GM12873 (cell line): ENCODE data around the gene GLMP.

Experiments used
- TF ChIP-seq, protein P1 (sequence below): IDR thresholded peaks from 2 replicates; pipeline ENCODE4 v1.5.1; 2012; ENCODE audit warnings: low read depth, mild to moderate bottlenecking, moderate library complexity, low read length, control low read depth; ENCODE audit not compliant: insufficient read depth; ENCODE audit errors: missing control alignments

Gene GLMP

DNA sequence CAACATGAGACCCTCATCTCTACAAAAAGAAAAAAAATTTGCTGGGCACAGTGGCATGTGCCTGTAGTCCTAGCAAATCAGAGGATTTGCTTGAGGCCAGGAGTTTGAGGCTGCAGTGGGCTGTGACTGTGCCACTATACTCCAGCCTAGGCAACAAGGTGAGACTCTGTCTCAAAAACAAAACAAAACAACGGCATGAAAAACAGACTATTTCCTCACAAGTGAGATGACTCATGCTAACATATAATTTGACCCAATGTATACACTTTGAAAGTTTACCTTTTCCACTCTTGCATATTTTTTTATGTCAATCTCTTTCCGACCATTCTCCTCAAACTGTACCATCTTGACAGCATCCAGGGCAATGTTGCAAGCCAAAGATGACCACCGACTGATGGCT lies 25.1 kb upstream of the GLMP start:
- TF ChIP-seq, protein P1, sequence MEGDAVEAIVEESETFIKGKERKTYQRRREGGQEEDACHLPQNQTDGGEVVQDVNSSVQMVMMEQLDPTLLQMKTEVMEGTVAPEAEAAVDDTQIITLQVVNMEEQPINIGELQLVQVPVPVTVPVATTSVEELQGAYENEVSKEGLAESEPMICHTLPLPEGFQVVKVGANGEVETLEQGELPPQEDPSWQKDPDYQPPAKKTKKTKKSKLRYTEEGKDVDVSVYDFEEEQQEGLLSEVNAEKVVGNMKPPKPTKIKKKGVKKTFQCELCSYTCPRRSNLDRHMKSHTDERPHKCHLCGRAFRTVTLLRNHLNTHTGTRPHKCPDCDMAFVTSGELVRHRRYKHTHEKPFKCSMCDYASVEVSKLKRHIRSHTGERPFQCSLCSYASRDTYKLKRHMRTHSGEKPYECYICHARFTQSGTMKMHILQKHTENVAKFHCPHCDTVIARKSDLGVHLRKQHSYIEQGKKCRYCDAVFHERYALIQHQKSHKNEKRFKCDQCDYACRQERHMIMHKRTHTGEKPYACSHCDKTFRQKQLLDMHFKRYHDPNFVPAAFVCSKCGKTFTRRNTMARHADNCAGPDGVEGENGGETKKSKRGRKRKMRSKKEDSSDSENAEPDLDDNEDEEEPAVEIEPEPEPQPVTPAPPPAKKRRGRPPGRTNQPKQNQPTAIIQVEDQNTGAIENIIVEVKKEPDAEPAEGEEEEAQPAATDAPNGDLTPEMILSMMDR, result no peak

DNA sequence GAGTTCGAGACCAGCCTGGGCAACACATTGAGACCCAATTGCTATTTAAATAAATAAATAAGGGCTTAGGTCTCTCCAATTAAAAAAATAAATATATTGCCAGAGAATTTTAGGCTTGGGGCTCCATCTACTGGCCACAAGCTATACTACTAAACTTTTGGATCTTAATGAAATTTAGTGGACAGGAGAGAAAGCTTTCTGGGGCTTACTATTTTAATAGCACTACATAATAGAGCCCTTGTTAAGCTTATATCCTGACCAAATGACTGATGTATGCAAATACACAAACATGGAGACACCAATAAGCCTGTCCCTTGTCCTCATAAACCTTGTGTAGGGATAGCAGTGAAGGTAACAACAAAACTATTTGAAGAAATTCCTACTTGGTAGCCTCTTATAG lies 24.2 kb upstream of the GLMP start:
- TF ChIP-seq, protein P1, result peak; percentile 42

DNA sequence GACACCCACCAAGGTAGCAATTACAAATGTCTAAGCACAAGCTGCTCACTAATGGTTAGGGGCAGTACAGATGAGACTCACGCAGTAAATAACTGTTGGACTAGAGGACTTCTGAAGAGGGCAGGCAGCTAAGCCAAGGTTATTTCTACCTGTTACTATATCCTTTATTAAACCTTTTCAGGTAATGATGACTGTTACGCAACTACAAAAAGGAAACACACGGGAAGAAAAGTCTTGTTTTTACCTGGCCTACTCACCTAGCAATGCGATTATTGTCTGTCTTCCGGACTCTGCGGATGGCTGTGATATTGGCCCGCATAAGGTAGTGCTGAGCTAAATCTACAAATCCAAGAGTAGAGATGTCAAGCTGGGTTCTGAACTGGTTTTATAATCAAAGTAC lies 21.4 kb upstream of the GLMP start:
- TF ChIP-seq, protein P1, result no peak

DNA sequence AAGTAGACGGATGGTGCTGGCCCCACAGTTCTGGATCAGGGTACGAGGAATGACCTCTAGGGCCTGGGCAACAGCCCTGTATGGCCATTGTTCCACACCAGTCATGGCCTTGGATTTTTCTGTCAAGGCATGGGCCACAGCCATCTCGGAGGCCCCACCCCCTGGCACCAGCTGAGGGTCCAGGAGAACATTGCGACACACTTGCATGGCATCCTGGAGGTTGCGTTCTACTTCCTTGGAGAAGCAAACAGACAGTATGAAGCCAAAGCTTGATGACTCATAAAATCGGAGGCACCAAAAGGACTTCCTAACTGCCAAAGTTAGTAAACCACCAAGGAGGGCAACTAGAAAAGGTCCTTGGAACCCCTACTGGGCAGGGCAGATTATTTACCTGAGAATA lies 15.5 kb upstream of the GLMP start:
- TF ChIP-seq, protein P1, result no peak

DNA sequence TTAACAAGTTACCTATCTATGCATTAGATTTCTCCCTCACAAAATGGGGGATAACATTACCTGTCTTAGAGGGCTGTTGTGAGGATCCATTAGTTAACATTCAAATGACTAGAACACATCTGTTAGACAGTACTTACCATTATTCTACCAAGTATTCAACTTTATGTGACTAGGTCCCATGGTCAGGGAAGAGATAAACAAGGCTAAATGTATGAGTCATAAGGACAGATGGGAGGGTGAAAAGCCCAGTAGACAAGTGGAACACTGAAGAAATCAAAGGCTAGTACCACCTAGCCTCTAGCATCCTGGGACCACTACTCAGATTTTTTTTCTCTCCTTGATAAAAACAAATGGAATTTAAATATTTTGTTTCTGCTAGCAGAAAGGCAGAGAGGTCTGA lies 12.6 kb upstream of the GLMP start:
- TF ChIP-seq, protein P1, result no peak

DNA sequence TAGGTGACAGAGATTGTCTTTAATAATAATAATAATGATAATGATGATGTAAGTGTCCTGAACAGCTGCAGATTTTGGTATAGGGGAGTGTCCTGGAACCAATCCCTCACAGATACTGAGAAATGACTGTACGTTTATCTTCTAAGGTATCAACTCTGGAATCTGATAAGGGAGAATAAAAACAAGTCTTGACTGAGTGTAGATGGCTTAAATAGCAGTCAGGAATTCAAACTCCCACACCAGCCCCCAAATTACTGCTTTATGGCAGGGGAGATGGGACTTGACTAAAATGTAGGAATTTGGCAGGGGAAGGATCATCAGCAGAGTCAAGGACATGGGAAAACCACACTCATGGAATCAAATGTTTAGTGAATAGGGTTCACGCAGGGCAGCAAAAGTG lies 9.7 kb upstream of the GLMP start:
- TF ChIP-seq, protein P1, result no peak

DNA sequence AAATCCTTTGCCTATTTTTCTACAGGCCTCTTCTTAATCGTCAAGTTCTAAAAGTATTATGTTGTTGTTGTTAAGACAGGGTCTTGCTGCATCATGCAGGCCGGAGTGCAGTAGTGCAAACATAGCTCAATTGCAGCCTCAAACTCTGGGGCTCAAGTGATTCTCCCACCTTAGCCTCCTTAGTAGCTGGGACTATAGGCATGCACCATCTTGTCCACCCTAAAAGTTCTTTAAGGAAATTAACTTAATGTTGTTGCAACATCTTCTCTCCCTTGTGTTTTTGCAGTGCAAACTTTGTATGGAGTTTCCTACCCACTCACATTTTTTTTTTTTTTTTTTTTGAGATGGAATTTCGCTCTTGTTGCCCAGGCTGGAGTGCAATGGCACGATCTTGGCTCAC lies 7.8 kb upstream of the GLMP start:
- TF ChIP-seq, protein P1, result no peak
